Activated CD4-positive, alpha-beta T cell treated with anti-CD3 and anti-CD28 coated beads, Interleukin-2, amount 50 U/mL, for 16 hours (primary cell): ENCODE results near the gene NLE1.
"Not testable (repeated sequence)": the region's sequence is repeated elsewhere in the genome, so short reads cannot be mapped to it uniquely, and the experiment has no call there.

Experiments
- DNase-seq: peaks from one replicate; pipeline ENCODE4 v3.0.0-alpha.2; 2020

The NLE1 gene

GRCh38 chr17:35141681-35142466 is at the start of gene NLE1:
Gene NLE1 (minus strand): TSS chr17:35142303. CDS start chr17:35142275, 28 bp downstream.
- peak; percentile 92 for DNase-seq

- no peak for DNase-seq
Measured at GRCh38 chr17:35191001-35191695, 49.0 kb upstream of the NLE1 start.

- no peak for DNase-seq
Measured at GRCh38 chr17:35189291-35189690, 47.2 kb upstream of the NLE1 start.

GRCh38 chr17:35188111-35188510 is 46.0 kb upstream of the NLE1 start:
- DNase-seq: no peak

GRCh38 chr17:35187481-35187880 is 45.4 kb upstream of the NLE1 start:
- DNase-seq: no peak

GRCh38 chr17:35185849-35186248 is 43.7 kb upstream of the NLE1 start:
- DNase-seq: peak; percentile 23

- no peak for DNase-seq
Measured at GRCh38 chr17:35184274-35184673, 42.2 kb upstream of the NLE1 start.

GRCh38 chr17:35183332-35183731 is 41.2 kb upstream of the NLE1 start:
- DNase-seq: no peak

GRCh38 chr17:35179379-35179778 is 37.3 kb upstream of the NLE1 start:
- not testable (repeated sequence) for DNase-seq

- no peak for DNase-seq
Measured at GRCh38 chr17:35176897-35177296, 34.8 kb upstream of the NLE1 start.

- no peak for DNase-seq
Measured at GRCh38 chr17:35175638-35176415, 33.7 kb upstream of the NLE1 start.

GRCh38 chr17:35174835-35175334 is 32.8 kb upstream of the NLE1 start:
- DNase-seq: no peak

- DNase-seq: not testable (repeated sequence)
Measured at GRCh38 chr17:35172321-35172720, 30.2 kb upstream of the NLE1 start.

- no peak for DNase-seq
Measured at GRCh38 chr17:35171834-35172233, 29.7 kb upstream of the NLE1 start.

- DNase-seq: peak; percentile 42
Measured at GRCh38 chr17:35170968-35171771, 29.1 kb upstream of the NLE1 start.

- no peak for DNase-seq
Measured at GRCh38 chr17:35169835-35170363, 27.8 kb upstream of the NLE1 start.

GRCh38 chr17:35167666-35168065 is 25.6 kb upstream of the NLE1 start:
- no peak for DNase-seq

GRCh38 chr17:35167046-35167445 is 24.9 kb upstream of the NLE1 start:
- no peak for DNase-seq

- DNase-seq: no peak
Measured at GRCh38 chr17:35166526-35166925, 24.4 kb upstream of the NLE1 start.

GRCh38 chr17:35164716-35165115 is 22.6 kb upstream of the NLE1 start:
- DNase-seq: no peak

GRCh38 chr17:35163886-35164285 is 21.8 kb upstream of the NLE1 start:
- no peak for DNase-seq

GRCh38 chr17:35162755-35163154 is 20.7 kb upstream of the NLE1 start:
- no peak for DNase-seq
